ENCODE results near the gene TXLNG.
"Not testable (repeated sequence)": the region's sequence is repeated elsewhere in the genome, so short reads cannot be mapped to it uniquely, and the experiment has no call there.

TXLNG gene

GRCh38 chrX:16839219-16839851 is 53.1 kb downstream of the TXLNG start:
- DNase-seq: no peak

GRCh38 chrX:16839852-16840460 is 53.7 kb downstream of the TXLNG start:
- DNase-seq: no peak

GRCh38 chrX:16842684-16843083 is 56.4 kb downstream of the TXLNG start:
- no peak for DNase-seq

DNA sequence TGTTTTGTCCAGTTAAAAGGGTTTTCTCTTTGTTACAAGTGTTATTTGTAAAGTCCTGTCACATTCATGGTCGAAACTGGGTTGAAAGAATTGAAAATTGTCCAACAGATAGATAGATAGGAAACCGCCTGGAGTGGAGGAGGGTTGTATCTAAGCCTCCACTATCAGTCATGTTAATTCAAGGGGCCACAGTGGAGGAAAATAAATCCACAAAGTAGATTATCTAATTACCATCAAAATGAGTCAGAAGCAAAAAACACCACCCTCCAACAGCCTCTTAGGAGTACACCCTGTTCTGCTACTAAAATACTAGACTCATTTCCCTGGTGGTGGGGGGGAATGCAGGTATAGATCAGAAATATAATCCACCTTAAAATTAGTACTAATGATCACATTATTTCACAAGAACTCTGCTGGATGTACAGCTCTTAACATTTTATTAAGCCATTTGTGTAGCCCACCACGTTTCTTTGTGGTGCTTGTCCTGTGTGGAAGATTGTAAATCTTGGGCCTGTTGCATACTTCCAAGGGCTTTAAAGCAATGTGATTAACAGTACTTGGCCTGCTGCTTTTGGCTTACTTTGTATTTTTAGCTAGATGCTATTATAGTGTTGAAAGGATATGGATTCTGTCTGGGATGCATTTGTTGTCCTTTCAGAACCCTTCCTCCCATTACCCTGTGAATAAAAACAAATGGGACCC is 57.1 kb downstream of the TXLNG start:
- DNase-seq: no peak

DNA sequence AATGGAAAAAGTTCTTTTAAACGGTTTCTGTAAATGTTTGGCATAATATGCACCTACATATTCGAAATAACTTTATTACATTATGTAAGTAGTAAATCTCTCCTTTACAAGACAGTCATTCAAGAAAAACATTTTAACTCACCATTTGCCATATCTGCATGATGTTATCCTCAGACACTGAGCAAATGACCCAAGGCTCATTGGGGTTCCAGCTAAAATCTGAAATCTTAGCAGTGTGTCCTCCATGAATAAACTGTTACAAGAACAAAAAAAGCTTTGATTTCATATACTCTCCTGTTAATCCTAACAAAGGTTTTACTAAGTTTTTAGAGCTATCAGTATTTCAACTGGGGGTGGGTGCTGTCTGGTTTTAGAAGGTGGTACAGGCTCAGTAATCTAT is 59.4 kb downstream of the TXLNG start:
- DNase-seq: no peak

DNA sequence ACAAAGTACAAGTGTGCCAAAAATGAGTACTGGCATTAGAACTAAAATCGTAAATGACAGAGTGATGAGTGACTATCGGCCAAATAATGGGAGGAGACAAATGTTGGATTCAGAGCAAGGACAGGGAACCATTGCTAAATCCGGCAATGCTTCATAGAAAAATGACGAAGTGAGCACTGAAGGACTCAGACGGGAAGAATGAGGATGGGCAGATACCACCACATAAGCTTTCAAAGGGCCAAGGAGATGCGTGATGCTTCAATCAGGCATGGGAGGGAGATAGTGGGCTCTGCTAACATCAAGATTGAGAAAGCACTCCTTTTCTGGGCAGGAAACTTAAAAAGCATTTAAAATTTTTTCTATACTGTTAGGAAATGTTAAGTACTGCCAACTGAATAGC is 62.3 kb downstream of the TXLNG start:
- no peak for DNase-seq

DNA sequence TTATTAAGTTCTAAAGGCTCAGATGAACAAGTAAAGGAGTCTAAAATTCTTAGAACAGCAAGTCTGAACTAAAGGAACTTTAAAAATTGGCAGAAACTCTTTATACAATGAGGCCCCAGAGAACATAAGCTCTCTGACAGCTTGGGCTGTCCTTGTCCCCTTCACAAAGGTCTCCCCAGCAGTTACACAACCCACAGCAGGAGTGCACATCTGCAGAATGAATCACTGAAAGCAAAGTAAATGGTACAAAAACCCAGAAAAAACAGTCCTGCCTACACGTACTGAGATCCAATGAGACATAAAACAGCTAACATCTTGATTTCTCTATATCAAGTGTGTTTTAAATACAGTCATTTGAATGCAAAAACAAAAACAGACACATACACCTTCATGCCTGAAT is 65.2 kb downstream of the TXLNG start:
- no peak for DNase-seq

- DNase-seq: no peak
Observed at GRCh38 chrX:16851827-16852226, 65.6 kb downstream of the TXLNG start.

- DNase-seq: no peak
Observed at GRCh38 chrX:16852617-16853179, 66.4 kb downstream of the TXLNG start.

DNA sequence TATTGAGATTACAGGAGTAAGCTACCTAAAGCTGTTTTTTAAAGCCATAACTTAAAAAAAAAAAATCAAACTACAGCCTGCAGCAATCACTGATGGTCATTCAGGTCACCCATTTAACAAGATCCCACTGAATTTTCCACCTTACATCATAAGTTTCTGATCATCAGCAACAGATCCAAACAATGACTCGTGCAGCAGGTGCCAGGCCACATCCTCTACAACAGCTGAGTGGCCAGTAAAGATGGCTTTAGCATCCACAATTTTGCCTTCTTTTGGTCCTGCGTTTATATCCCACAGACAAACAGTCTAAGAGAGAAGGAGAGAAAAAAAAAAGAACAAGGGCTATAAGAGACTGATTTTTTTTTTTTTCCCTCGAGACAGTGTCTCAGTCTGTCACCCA is 67.3 kb downstream of the TXLNG start:
- no peak for DNase-seq

- DNase-seq: no peak
Observed at GRCh38 chrX:16855363-16856075, 69.3 kb downstream of the TXLNG start.

- not testable (repeated sequence) for DNase-seq
Observed at GRCh38 chrX:16856076-16856404, 69.8 kb downstream of the TXLNG start.

DNA sequence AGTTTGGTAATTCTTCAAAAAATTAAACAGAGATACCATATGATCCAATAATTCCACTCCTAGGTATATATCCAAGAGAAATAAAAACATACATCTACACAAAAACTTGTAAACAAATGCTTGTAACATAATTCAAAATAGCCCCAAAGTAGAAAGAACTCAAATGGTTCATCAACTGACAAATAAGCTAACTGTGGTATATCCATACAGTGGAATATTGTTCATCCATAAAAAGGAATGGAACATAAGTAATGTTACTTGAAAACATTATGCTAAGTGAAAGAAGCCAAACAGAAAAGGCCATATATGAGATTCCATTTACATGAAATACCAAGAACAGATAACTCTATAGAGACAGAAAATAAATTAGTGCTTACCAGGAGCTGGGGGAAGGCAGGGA is 70.5 kb downstream of the TXLNG start:
- no peak for DNase-seq

- no peak for DNase-seq
Observed at GRCh38 chrX:16862829-16863228, 76.6 kb downstream of the TXLNG start.

- DNase-seq: no peak
Observed at GRCh38 chrX:16867947-16868346, 81.7 kb downstream of the TXLNG start.

DNA sequence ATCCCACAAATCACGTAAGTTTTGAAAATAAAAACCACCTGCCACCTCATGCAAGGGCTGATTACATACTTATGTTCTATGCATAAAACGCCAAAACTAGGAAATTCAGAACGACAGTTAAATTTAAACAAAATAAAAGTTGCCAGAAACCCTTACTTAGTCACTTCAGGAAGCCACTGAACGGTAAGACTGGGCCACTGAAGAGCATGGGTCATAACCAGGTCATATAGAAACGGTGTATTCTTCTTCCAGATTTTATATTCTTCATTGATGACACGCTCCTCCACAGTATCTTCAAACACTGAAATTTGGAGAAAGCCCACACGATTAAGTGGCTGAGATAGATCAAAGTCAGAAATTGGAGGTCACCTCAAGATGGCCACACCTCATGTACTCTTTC is 82.7 kb downstream of the TXLNG start:
- DNase-seq: no peak

DNA sequence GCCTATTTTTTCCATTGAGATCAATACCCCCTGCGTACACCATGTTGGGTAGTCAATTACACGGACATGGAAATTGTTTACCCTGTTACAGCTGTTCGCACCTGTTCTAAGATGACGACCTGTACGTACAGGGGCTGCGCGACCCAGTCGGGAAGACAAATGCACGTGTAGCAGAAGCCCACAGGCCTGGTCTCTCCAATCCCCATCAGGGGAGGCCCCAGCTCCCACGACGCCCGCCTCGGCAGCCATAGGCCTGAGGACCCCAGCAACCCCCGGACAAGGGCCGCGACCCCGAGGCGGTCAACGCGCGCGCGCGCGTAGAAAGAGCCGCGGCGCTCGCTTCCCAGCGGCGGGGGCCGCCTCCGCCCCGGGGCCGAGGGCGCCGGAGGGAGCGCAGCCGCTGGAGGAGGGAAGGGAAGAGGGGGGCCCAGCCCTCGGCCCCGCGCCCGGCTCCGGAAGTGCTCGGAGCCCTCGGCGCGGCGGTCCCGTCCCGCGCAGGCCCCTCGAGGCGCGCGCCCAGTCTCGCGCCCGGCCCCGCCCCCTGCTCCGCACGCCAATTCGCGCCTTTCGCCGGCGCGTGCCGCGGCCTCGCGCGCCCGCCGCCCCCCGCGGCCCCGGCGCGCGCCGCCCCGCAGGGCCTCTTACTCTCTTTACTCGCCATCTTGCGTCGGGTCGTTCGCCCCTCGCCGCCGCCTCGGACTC is 83.3 kb downstream of the TXLNG start:
- no peak for DNase-seq

- peak; percentile 95 for DNase-seq
Observed at GRCh38 chrX:16870095-16870861, 84.0 kb downstream of the TXLNG start, which contains the start of gene RBBP7. Gene RBBP7 (minus strand): TSS chrX:16870362. CDS start chrX:16870053, 309 bp downstream.

GRCh38 chrX:16870862-16871815 is 84.9 kb downstream of the TXLNG start:
- peak; percentile 58 for DNase-seq

DNA sequence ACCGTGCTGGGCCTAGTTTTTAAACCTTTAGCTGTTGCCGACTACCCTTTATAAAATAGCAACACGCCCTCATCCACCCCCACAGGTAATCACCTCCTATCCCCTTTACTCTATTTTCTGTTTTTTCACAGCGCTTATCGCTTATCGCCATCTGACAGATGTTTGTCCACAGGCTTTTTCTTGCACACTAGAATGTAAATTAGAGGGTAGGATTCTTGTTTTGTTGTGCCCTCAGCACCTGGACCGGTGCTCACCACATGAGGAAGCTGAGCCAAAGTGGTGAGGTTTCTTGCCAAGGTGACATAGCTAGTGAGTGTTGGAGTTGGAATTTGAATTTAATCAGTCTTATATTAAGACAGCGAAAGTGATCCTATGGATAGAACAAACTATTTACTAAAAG is 86.8 kb downstream of the TXLNG start:
- DNase-seq: no peak
